ENCODE results near the gene CDKN2B-AS1.
A peak's percentile ranks its signal among the peaks of the same experiment; 100 is the strongest.

The CDKN2B-AS1 gene

DNA sequence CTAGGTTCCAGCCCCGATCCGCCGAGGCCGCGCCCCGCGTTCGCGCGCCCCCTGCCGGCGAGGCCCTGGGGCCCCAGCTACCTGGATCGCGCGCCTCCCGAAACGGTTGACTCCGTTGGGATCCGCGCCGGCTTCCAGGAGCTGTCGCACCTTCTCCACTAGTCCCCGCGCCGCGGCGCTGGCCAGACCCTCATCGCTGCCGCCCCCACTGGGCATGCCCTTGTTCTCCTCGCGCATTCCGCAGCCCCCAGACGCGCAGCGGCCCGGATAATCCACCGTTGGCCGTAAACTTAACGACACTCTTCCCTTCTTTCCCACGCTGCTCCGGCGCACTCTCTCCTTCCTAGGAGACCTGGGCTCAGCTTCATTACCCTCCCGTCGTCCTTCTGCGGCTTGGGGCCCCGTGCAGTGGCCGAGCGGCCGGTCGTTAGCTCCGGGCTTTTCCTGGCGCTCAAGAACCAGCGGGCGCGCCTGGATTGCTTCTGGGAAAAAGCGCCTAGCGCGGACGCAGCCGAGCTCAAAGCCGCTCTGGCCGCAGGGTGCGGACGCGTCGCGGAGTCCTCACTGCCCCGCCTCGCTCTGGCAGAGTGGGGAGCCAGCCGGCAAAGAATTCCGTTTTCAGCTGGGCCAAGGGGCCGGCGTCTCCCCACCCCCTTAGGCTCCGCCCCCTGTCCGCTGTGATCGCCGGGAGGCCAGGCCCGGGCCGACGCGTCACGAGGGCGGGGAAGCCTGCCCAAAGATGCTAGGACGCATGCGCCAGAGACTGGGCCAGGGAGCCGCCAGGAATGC lies 14.3 kb downstream of the CDKN2B-AS1 start, which contains the start of gene CDKN2B:
TSS of gene CDKN2B (minus strand) at position 589 of the 789 bp plus-strand sequence. CDS start at position 237, 352 bp downstream.
- Histone ChIP-seq H3K36me3 (ENCODE audit: insufficient read depth, low read length) (peaks cover 15% of the 10 kb centered on the region), H2AFZ (ENCODE audit: low read length, unreplicated experiment) (peak within 1 kb of the TSS; percentile 77), H3K4me3 (ENCODE audit: low read depth, low read length) (peak within 1 kb of the TSS; percentile 87), H3K27ac (ENCODE audit: low read depth, low read length) (peak within 1 kb of the TSS; percentile 68), H3K79me2 (ENCODE audit: control insufficient read depth, insufficient read depth, low read length, unreplicated experiment) (peaks cover 38% of the 10 kb centered on the region), H3K4me1 (ENCODE audit: control insufficient read depth, insufficient read depth, low read length, unreplicated experiment) (peaks cover 15% of the 10 kb centered on the region), H3K27me3 (ENCODE audit: insufficient read depth, low read length) (no peaks in the 10 kb centered on the region)

GRCh38 chr9:22009506-22009867 lies 14.9 kb downstream of the CDKN2B-AS1 start:
- Histone ChIP-seq H2AFZ (ENCODE audit: low read length, unreplicated experiment) (peak overlapping the region; percentile 77), H3K4me1 (ENCODE audit: control insufficient read depth, insufficient read depth, low read length, unreplicated experiment) (peaks cover 15% of the 10 kb centered on the region), H3K27ac (ENCODE audit: low read depth, low read length) (peak overlapping the region; percentile 64), H3K79me2 (ENCODE audit: control insufficient read depth, insufficient read depth, low read length, unreplicated experiment) (peaks cover 32% of the 10 kb centered on the region), H3K36me3 (ENCODE audit: insufficient read depth, low read length) (peaks cover 15% of the 10 kb centered on the region; the same call in 1 of the 2 replicates), H3K27me3 (ENCODE audit: insufficient read depth, low read length) (no peaks in the 10 kb centered on the region), H3K4me3 (ENCODE audit: low read depth, low read length) (peak overlapping the region; percentile 87)

- H3K27ac ChIP-seq (ENCODE audit: low read depth, low read length), result no peak overlapping the region
- peaks cover 18% of the 10 kb centered on the region for H3K79me2 ChIP-seq (ENCODE audit: control insufficient read depth, insufficient read depth, low read length, unreplicated experiment)
- H3K4me1 ChIP-seq (ENCODE audit: control insufficient read depth, insufficient read depth, low read length, unreplicated experiment), result peaks cover 15% of the 10 kb centered on the region
- H2AFZ ChIP-seq (ENCODE audit: low read length, unreplicated experiment), result no peak overlapping the region
- peaks cover 15% of the 10 kb centered on the region; the same call in 1 of the 2 replicates for H3K36me3 ChIP-seq (ENCODE audit: insufficient read depth, low read length)
- H3K27me3 ChIP-seq (ENCODE audit: insufficient read depth, low read length), result no peaks in the 10 kb centered on the region
- H3K4me3 ChIP-seq (ENCODE audit: low read depth, low read length), result no peak overlapping the region
Observed at GRCh38 chr9:22010866-22011625, 16.5 kb downstream of the CDKN2B-AS1 start.

GRCh38 chr9:22022396-22022795 lies 27.8 kb downstream of the CDKN2B-AS1 start:
- Histone ChIP-seq H3K36me3 (ENCODE audit: insufficient read depth, low read length) (0 out of 2 replicates have a peak, but pooled peaks cover 4% of the 10 kb centered on the region), H3K79me2 (ENCODE audit: control insufficient read depth, insufficient read depth, low read length, unreplicated experiment) (peaks cover 19% of the 10 kb centered on the region), H3K4me1 (ENCODE audit: control insufficient read depth, insufficient read depth, low read length, unreplicated experiment) (no peaks in the 10 kb centered on the region)

DNA sequence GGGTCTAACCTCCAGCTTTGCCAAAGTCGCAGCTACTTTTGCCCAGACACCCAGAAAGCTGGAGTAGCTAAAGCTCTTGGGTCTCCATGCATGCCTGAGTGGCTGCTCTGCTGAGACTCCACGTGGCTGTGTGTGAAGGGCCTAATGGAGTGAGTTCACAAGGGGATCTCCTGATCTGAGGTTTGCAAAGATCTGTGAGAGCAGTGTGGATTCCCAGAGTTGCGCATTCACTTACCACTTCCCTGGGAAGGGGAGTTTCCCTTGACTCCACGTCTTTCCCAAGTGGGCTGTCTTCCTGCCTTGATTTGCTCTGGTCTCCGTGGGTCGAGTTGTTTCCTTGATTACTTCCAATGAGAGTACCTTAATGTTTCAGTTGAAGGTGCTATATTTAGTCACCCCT lies 32.1 kb downstream of the CDKN2B-AS1 start:
- Histone ChIP-seq H3K27me3 (ENCODE audit: insufficient read depth, low read length) (no peaks in the 10 kb centered on the region), H3K79me2 (ENCODE audit: control insufficient read depth, insufficient read depth, low read length, unreplicated experiment) (peaks cover 16% of the 10 kb centered on the region), H2AFZ (ENCODE audit: low read length, unreplicated experiment) (no peak overlapping the region), H3K36me3 (ENCODE audit: insufficient read depth, low read length) (no peaks in the 10 kb centered on the region), H3K4me1 (ENCODE audit: control insufficient read depth, insufficient read depth, low read length, unreplicated experiment) (peaks cover 17% of the 10 kb centered on the region), H3K4me3 (ENCODE audit: low read depth, low read length) (no peak overlapping the region), H3K27ac (ENCODE audit: low read depth, low read length) (no peak overlapping the region)

More at GRCh38 chr9:22022396-22022795, 27.8 kb downstream of the CDKN2B-AS1 start:
- no peaks in the 10 kb centered on the region for H3K27me3 ChIP-seq (ENCODE audit: insufficient read depth, low read length)
- H2AFZ ChIP-seq (ENCODE audit: low read length, unreplicated experiment), result no peak overlapping the region
- no peak overlapping the region for H3K27ac ChIP-seq (ENCODE audit: low read depth, low read length)
- no peak overlapping the region for H3K4me3 ChIP-seq (ENCODE audit: low read depth, low read length)

DNA sequence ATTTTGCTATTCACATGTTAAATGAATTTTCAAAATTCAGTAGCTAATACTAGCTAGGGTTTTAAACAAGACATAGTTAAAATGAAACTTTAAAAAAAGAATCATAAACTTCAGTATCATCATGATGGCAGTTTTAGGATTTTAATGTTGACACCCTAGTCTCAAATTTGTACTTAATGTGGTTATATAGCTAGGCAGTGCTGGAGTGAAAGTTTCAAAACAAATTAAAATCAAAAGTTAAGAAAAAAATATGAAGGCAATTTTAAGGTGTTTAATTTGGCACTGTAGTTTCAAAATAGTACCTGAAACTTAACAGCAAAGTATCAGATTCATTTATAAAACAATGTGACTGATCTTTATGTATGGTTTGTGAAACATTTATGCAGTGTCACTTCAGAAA lies 33.8 kb downstream of the CDKN2B-AS1 start:
- Histone ChIP-seq H2AFZ (ENCODE audit: low read length, unreplicated experiment) (no peak overlapping the region), H3K27ac (ENCODE audit: low read depth, low read length) (no peak overlapping the region), H3K79me2 (ENCODE audit: control insufficient read depth, insufficient read depth, low read length, unreplicated experiment) (peaks cover 11% of the 10 kb centered on the region), H3K27me3 (ENCODE audit: insufficient read depth, low read length) (no peaks in the 10 kb centered on the region), H3K36me3 (ENCODE audit: insufficient read depth, low read length) (no peaks in the 10 kb centered on the region), H3K4me1 (ENCODE audit: control insufficient read depth, insufficient read depth, low read length, unreplicated experiment) (peaks cover 17% of the 10 kb centered on the region), H3K4me3 (ENCODE audit: low read depth, low read length) (no peak overlapping the region)

- no peak overlapping the region for H3K27ac ChIP-seq (ENCODE audit: low read depth, low read length)
- H3K4me1 ChIP-seq (ENCODE audit: control insufficient read depth, insufficient read depth, low read length, unreplicated experiment), result peaks cover 17% of the 10 kb centered on the region
- H3K27me3 ChIP-seq (ENCODE audit: insufficient read depth, low read length), result no peaks in the 10 kb centered on the region
- H2AFZ ChIP-seq (ENCODE audit: low read length, unreplicated experiment), result no peak overlapping the region
- no peaks in the 10 kb centered on the region for H3K36me3 ChIP-seq (ENCODE audit: insufficient read depth, low read length)
- peaks cover 10% of the 10 kb centered on the region for H3K79me2 ChIP-seq (ENCODE audit: control insufficient read depth, insufficient read depth, low read length, unreplicated experiment)
- no peak overlapping the region for H3K4me3 ChIP-seq (ENCODE audit: low read depth, low read length)
Observed at GRCh38 chr9:22029231-22029630, 34.6 kb downstream of the CDKN2B-AS1 start.

DNA sequence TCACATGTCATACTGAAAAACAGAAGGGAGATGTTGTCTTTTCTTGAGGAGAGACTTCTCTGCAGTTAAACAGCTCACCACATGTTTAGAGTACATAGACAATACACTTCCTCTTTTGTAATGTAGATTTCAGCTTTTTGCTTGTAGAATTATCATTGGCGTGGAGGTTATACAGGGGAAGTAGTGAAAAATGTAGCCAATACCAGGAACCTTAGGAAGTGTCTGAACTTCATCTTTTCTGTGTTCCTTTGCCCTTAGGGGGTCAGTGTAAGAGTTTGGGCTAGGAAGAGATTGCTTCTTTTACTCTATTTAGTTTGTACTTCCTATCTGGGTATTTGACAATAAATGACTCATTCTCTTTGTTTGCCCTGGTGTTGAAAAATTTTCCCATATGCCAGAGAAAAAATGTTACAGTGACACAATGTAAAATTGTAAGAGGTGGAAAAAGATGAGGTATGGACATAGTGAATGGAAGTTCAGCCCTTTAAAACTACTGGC lies 35.6 kb downstream of the CDKN2B-AS1 start:
- peaks cover 6% of the 10 kb centered on the region for H3K79me2 ChIP-seq (ENCODE audit: control insufficient read depth, insufficient read depth, low read length, unreplicated experiment)
- peak overlapping the region; percentile 79 for H3K27ac ChIP-seq (ENCODE audit: low read depth, low read length)
- H3K36me3 ChIP-seq (ENCODE audit: insufficient read depth, low read length), result no peaks in the 10 kb centered on the region
- H3K4me1 ChIP-seq (ENCODE audit: control insufficient read depth, insufficient read depth, low read length, unreplicated experiment), result peaks cover 17% of the 10 kb centered on the region
- no peak overlapping the region for H2AFZ ChIP-seq (ENCODE audit: low read length, unreplicated experiment)
- H3K4me3 ChIP-seq (ENCODE audit: low read depth, low read length), result peak overlapping the region; percentile 24; the same call in 1 of the 2 replicates
- no peaks in the 10 kb centered on the region for H3K27me3 ChIP-seq (ENCODE audit: insufficient read depth, low read length)

DNA sequence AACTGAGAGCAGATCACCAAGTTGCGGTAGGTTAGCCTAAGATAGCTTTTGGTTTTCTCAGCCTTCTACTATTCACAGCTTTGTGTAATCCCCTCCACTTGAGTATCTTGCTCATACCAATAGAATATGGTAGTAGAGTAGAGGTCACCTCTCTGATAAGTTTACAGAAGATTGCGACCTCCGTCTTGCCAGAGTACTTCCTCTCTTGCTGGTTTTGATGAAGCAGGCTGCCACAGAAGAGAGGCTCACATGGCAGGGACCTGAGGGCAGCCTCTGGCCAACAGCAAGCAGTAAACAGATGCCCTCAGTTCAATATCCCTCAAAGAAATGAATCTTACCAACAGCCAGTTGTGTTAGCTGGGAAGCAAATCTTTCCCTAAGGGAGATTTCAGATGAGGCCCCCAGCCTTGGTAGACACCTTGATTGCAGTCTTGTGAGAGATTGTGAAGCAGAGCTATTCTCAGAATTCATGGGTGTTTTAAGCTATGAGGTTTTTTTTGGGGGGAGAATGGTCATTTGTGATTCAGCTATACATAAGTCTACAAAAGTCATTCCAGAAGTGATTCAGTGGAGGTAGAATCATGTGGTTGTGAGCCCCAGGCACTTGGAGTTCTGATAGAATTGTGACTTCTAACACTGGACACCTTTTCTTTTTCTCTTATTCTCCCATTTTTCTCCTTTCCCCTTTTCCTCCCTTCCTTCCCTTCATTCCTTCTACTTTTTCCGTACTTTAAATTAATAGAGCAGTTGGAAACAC lies 37.2 kb downstream of the CDKN2B-AS1 start:
- H3K27ac ChIP-seq (ENCODE audit: low read depth, low read length), result no peak overlapping the region
- no peaks in the 10 kb centered on the region for H3K27me3 ChIP-seq (ENCODE audit: insufficient read depth, low read length)
- no peak overlapping the region for H2AFZ ChIP-seq (ENCODE audit: low read length, unreplicated experiment)
- H3K4me1 ChIP-seq (ENCODE audit: control insufficient read depth, insufficient read depth, low read length, unreplicated experiment), result peaks cover 24% of the 10 kb centered on the region
- no peaks in the 10 kb centered on the region for H3K79me2 ChIP-seq (ENCODE audit: control insufficient read depth, insufficient read depth, low read length, unreplicated experiment)
- H3K4me3 ChIP-seq (ENCODE audit: low read depth, low read length), result no peak overlapping the region
- no peaks in the 10 kb centered on the region for H3K36me3 ChIP-seq (ENCODE audit: insufficient read depth, low read length)

DNA sequence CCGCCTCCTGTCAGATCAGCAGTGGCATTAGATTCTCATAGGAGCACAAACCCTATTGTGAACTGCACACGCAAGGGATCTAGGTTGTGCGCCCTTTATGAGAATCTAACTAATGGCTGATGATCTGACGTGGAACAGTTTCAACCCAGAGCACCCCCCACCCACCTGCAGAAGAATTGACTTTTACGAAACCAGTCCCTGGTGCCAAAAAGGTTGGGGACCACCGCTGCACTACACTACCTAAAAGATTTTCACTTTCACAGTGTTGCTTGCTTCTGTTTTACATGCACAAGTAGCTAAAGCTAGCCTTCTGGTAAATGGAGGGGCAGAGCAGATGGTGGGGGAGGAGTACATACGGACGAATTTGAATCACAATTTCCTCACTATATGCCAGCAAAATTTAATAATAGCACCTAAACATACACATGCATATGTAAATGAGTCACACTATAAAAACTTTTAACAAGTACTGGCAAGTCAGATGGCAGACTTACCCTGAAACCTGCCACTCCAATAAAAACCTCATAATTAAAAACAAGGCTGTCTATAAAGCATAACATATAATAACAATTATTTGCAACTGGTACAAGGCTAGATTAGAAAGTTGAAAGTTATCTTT lies 38.5 kb downstream of the CDKN2B-AS1 start:
- no peaks in the 10 kb centered on the region for H3K27me3 ChIP-seq (ENCODE audit: insufficient read depth, low read length)
- peaks cover 36% of the 10 kb centered on the region for H3K4me1 ChIP-seq (ENCODE audit: control insufficient read depth, insufficient read depth, low read length, unreplicated experiment)
- H3K27ac ChIP-seq (ENCODE audit: low read depth, low read length), result no peak overlapping the region
- no peaks in the 10 kb centered on the region for H3K36me3 ChIP-seq (ENCODE audit: insufficient read depth, low read length)
- no peak overlapping the region for H3K4me3 ChIP-seq (ENCODE audit: low read depth, low read length)
- H2AFZ ChIP-seq (ENCODE audit: low read length, unreplicated experiment), result no peak overlapping the region
- no peaks in the 10 kb centered on the region for H3K79me2 ChIP-seq (ENCODE audit: control insufficient read depth, insufficient read depth, low read length, unreplicated experiment)
